GM23248 (cell line): ENCODE results near the gene SRD5A3. TPM values are rescaled to one million over a fixed set of nuclear protein-coding genes. Genes with fewer than 3 reads are reported as not detected.

Experiments
- DNase-seq: peaks from one replicate; pipeline ENCODE4 v3.0.0-alpha.2; 2015
- H2AFZ ChIP-seq: fragments of 200-600 bp; sonication (generic); 2 replicates; pipeline ENCODE4 v1.6.1; 2016; ENCODE audit warnings: antibody characterized with exemption
- H3F3A ChIP-seq: fragments of 200-600 bp; sonication (generic); 2 replicates; pipeline ENCODE4 v1.6.1; 2016; ENCODE audit warnings: mild to moderate bottlenecking, antibody characterized with exemption, mixed run types; ENCODE audit not compliant: insufficient read depth
- H3K27ac ChIP-seq: fragments of 200-600 bp; sonication (generic); 2 replicates; pipeline ENCODE4 v1.5.1; 2016; ENCODE audit warnings: mild to moderate bottlenecking
- H3K27me3 ChIP-seq: fragments of 200-600 bp; sonication (generic); replicated peaks from 2 replicates; pipeline ENCODE4 v1.6.1; 2016; ENCODE audit warnings: mild to moderate bottlenecking; ENCODE audit not compliant: insufficient read depth
- H3K36me3 ChIP-seq: fragments of 200-600 bp; sonication (generic); 2 replicates; pipeline ENCODE4 v1.6.1; 2016; ENCODE audit warnings: low read depth, mild to moderate bottlenecking
- H3K4me1 ChIP-seq: fragments of 200-600 bp; sonication (generic); 2 replicates; pipeline ENCODE4 v1.6.1; 2016; ENCODE audit warnings: mild to moderate bottlenecking; ENCODE audit not compliant: insufficient read depth
- H3K4me2 ChIP-seq: fragments of 200-600 bp; sonication (generic); one replicate; pipeline ENCODE4 v1.6.1; 2016; ENCODE audit warnings: mild to moderate bottlenecking; ENCODE audit not compliant: unreplicated experiment
- H3K4me3 ChIP-seq: fragments of 200-600 bp; sonication (generic); 2 replicates; pipeline ENCODE4 v1.5.1; 2016; ENCODE audit warnings: mild to moderate bottlenecking
- H3K79me2 ChIP-seq: fragments of 200-600 bp; sonication (generic); 2 replicates; pipeline ENCODE4 v1.6.1; 2016; ENCODE audit warnings: mild to moderate bottlenecking; ENCODE audit not compliant: insufficient read depth
- H3K9ac ChIP-seq: fragments of 200-600 bp; sonication (generic); 2 replicates; pipeline ENCODE4 v1.6.1; 2016; ENCODE audit warnings: mild to moderate bottlenecking
- H3K9me2 ChIP-seq: fragments of 200-600 bp; sonication (generic); 2 replicates; pipeline ENCODE4 v1.6.1; 2016; ENCODE audit warnings: mixed run types, mild to moderate bottlenecking, moderate library complexity; ENCODE audit not compliant: insufficient read depth
- H3K9me3 ChIP-seq: fragments of 200-600 bp; sonication (generic); one replicate; pipeline ENCODE4 v1.6.1; 2017; ENCODE audit warnings: low read depth
- H4K20me1 ChIP-seq: fragments of 200-600 bp; sonication (generic); 2 replicates; pipeline ENCODE4 v1.6.0; 2016; ENCODE audit not compliant: insufficient read depth
- EZH2 ChIP-seq: fragments of 200-600 bp; sonication (generic); IDR thresholded peaks from 2 replicates; pipeline ENCODE4 v1.6.1; 2018; ENCODE audit warnings: antibody characterized with exemption, mild to moderate bottlenecking; ENCODE audit not compliant: insufficient read depth, poor library complexity, severe bottlenecking
- EZH2phosphoT487 ChIP-seq: fragments of 200-600 bp; sonication (generic); IDR thresholded peaks from 2 replicates; pipeline ENCODE4 v1.6.1; 2018; ENCODE audit warnings: antibody characterized with exemption, moderate library complexity, mild to moderate bottlenecking, low read depth; ENCODE audit not compliant: insufficient read depth
- WGBS, 2 experiments: methylation state at CpG; one replicate each; pipeline ENCODE4 v1.1.6; 2015 to 2017; ENCODE audit warnings: low lambda C conversion rate in 2 of 2, low coverage in 1 of 2; ENCODE audit errors: missing lambda C conversion rate in 2 of 2; 5-methylcytosine and 5-hydroxymethylcytosine counted together
- in situ Hi-C: fragments of 300-500 bp; cut with MboI; formaldehyde crosslinking; loops from 2 replicates; pipeline ENCODE4 v1.15.0; 2020
- polyA plus RNA-seq: library from polyadenylated mRNA; unstranded; fragments of >200 nt; fragmentation: Nextera tagmentation; extraction: Ambion mirVana; gene quantifications from 2 replicates; pipeline ENCODE4 v1.2.1, GENCODE V29; 2016
- total RNA-seq: library from RNA; depleted of rRNA; stranded (reverse); fragments of >200 nt; shearing (Covaris generic); gene quantifications from 2 replicates; pipeline ENCODE4 v1.2.3, GENCODE V29; 2014

Gene SRD5A3
- total and polyA plus RNA-seq, 2 experiments from 2014 or later, result 20.6 to 54.2 TPM

GRCh38 chr4:55380576-55380975 is 34.5 kb downstream of the SRD5A3 start:
- Histone ChIP-seq H3K9me2 (no peaks in the 10 kb centered on the region), H3K79me2 (no peaks in the 10 kb centered on the region), H3F3A (0 out of 2 replicates have a peak, but pooled peaks cover 3% of the 10 kb centered on the region), H3K9ac (no peak overlapping the region), H3K4me2 (no peak overlapping the region), H3K36me3 (no peaks in the 10 kb centered on the region), H3K9me3 (no peaks in the 10 kb centered on the region), H3K4me3 (no peak overlapping the region), H3K4me1 (no peaks in the 10 kb centered on the region), H3K27me3 (no peaks in the 10 kb centered on the region), H2AFZ (no peak overlapping the region), H3K27ac (no peak overlapping the region), H4K20me1 (no peaks in the 10 kb centered on the region)
- WGBS, 2 experiments, result 78 to 81% methylated on average over 2 of the region's 2 CpGs
- in situ Hi-C loops, result no loop called here
- no peak for DNase-seq
- no peak for TF ChIP-seq EZH2phosphoT487
- TF ChIP-seq EZH2, result no peak

GRCh38 chr4:55381502-55381901 is 35.5 kb downstream of the SRD5A3 start:
- H2AFZ ChIP-seq, result no peak overlapping the region
- H3K9me3 ChIP-seq, result no peaks in the 10 kb centered on the region
- no peaks in the 10 kb centered on the region for H3K79me2 ChIP-seq
- no peaks in the 10 kb centered on the region for H3K9me2 ChIP-seq
- no peak overlapping the region for H3K4me2 ChIP-seq
- H3K27ac ChIP-seq, result no peak overlapping the region
- H3K36me3 ChIP-seq, result no peaks in the 10 kb centered on the region
- no peaks in the 10 kb centered on the region for H3K4me1 ChIP-seq
- H3F3A ChIP-seq, result 0 out of 2 replicates have a peak, but pooled peaks cover 3% of the 10 kb centered on the region
- no peak for TF ChIP-seq EZH2
- no peak for TF ChIP-seq EZH2phosphoT487
- DNase-seq, result no peak
- H3K9ac ChIP-seq, result no peak overlapping the region
- no peaks in the 10 kb centered on the region for H4K20me1 ChIP-seq
- no peak overlapping the region for H3K4me3 ChIP-seq
- in situ Hi-C loops, result no loop called here
- no peaks in the 10 kb centered on the region for H3K27me3 ChIP-seq
- 77 to 82% methylated on average over 7 of the region's 7 CpGs for WGBS, 2 experiments

- Histone ChIP-seq H3K79me2 (no peaks in the 10 kb centered on the region), H3K4me3 (no peak overlapping the region), H3K4me1 (no peaks in the 10 kb centered on the region), H3F3A (0 out of 2 replicates have a peak, but pooled peaks cover 3% of the 10 kb centered on the region), H2AFZ (no peak overlapping the region), H3K9ac (no peak overlapping the region), H4K20me1 (no peaks in the 10 kb centered on the region), H3K27me3 (no peaks in the 10 kb centered on the region), H3K9me2 (no peaks in the 10 kb centered on the region), H3K36me3 (no peaks in the 10 kb centered on the region), H3K4me2 (no peak overlapping the region), H3K9me3 (no peaks in the 10 kb centered on the region), H3K27ac (no peak overlapping the region)
- TF ChIP-seq EZH2phosphoT487, result no peak
- TF ChIP-seq EZH2, result no peak
- no peak for DNase-seq
- in situ Hi-C loops, result no loop called here
- WGBS, 2 experiments, result 92 to 97% methylated on average over 3 of the region's 3 CpGs
These were observed 36.5 kb downstream of the SRD5A3 start for GRCh38 chr4:55382488-55383003.

GRCh38 chr4:55385201-55385649 is 39.2 kb downstream of the SRD5A3 start:
- no peak overlapping the region for H2AFZ ChIP-seq
- H3K4me2 ChIP-seq, result no peak overlapping the region
- no peaks in the 10 kb centered on the region for H3K79me2 ChIP-seq
- in situ Hi-C loops, result no loop called here
- TF ChIP-seq EZH2phosphoT487 (no peak), EZH2 (no peak)
- no peaks in the 10 kb centered on the region for H3K27me3 ChIP-seq
- no peak for DNase-seq
- no peak overlapping the region for H3K4me3 ChIP-seq
- H3K36me3 ChIP-seq, result no peaks in the 10 kb centered on the region
- no peaks in the 10 kb centered on the region for H4K20me1 ChIP-seq
- no peaks in the 10 kb centered on the region for H3K9me3 ChIP-seq
- WGBS, 2 experiments, result 78 to 85% methylated on average over 3 of the region's 3 CpGs
- no peaks in the 10 kb centered on the region for H3K4me1 ChIP-seq
- H3K27ac ChIP-seq, result no peak overlapping the region
- no peaks in the 10 kb centered on the region for H3K9me2 ChIP-seq
- H3F3A ChIP-seq, result 0 out of 2 replicates have a peak, but pooled peaks cover 3% of the 10 kb centered on the region
- H3K9ac ChIP-seq, result no peak overlapping the region

GRCh38 chr4:55386073-55386472 is 40.0 kb downstream of the SRD5A3 start:
- no peak overlapping the region for H3K9ac ChIP-seq
- TF ChIP-seq EZH2 (no peak), EZH2phosphoT487 (no peak)
- H4K20me1 ChIP-seq, result no peaks in the 10 kb centered on the region
- 0 out of 2 replicates have a peak, but pooled peaks cover 3% of the 10 kb centered on the region for H3F3A ChIP-seq
- no peaks in the 10 kb centered on the region for H3K9me3 ChIP-seq
- H3K4me3 ChIP-seq, result no peak overlapping the region
- H3K27ac ChIP-seq, result no peak overlapping the region
- H2AFZ ChIP-seq, result no peak overlapping the region
- H3K9me2 ChIP-seq, result no peaks in the 10 kb centered on the region
- in situ Hi-C loops, result no loop called here
- no peaks in the 10 kb centered on the region for H3K4me1 ChIP-seq
- H3K4me2 ChIP-seq, result no peak overlapping the region
- H3K27me3 ChIP-seq, result no peaks in the 10 kb centered on the region
- DNase-seq, result peak; percentile 42
- H3K79me2 ChIP-seq, result no peaks in the 10 kb centered on the region
- H3K36me3 ChIP-seq, result no peaks in the 10 kb centered on the region
